ENCODE data around the gene PAFAH1B2.
"Not testable (repeated sequence)": the region's sequence is repeated elsewhere in the genome, so short reads cannot be mapped to it uniquely, and the experiment has no call there.

- TF ChIP-seq CTCF (IDR thresholded peaks at IDR 0.05; ENCODE audit: low read depth, low read length, poor library complexity, severe bottlenecking); EZH2phosphoT487 (IDR thresholded peaks at IDR 0.05; ENCODE audit: borderline replicate concordance, low read length): not testable (repeated sequence)
These were observed 62.8 kb downstream of the PAFAH1B2 start for GRCh38 chr11:117206859-117207258.
